Measurements from ENCODE around the gene PIRT. TPM values are rescaled to one million over a fixed set of nuclear protein-coding genes. Genes with fewer than 3 reads are reported as not detected.
"Not testable (repeated sequence)": the region's sequence is repeated elsewhere in the genome, so short reads cannot be mapped to it uniquely, and the experiment has no call there.

PIRT gene
- total RNA-seq, 1 donor from 2014 or later: not detected

- H3K9me3 ChIP-seq (replicated peaks): peaks cover 3% of the 10 kb centered on the region
- H3K4me3 ChIP-seq: no peak overlapping the region
- intact Hi-C loops (cut with micrococcal nuclease): loop anchor here (10.0 kb wide), 1 partner anchor 773 kb away; no protein-coding TSS in a partner anchor
- no peak overlapping the region for H3K27ac ChIP-seq (replicated peaks)
- H3K36me3 ChIP-seq: no peaks in the 10 kb centered on the region
- no peak for DNase-seq
- H3K4me1 ChIP-seq: no peaks in the 10 kb centered on the region
- no peak for TF ChIP-seq CTCF (IDR thresholded peaks at IDR 0.05; ENCODE audit: borderline replicate concordance)
- peaks cover 64% of the 10 kb centered on the region for H3K27me3 ChIP-seq (ENCODE audit: low read depth)
Observed at GRCh38 chr17:10871914-10872313, 34.0 kb upstream of the PIRT start.

- no peak for TF ChIP-seq CTCF (IDR thresholded peaks at IDR 0.05; ENCODE audit: borderline replicate concordance)
- Histone ChIP-seq H3K36me3 (no peaks in the 10 kb centered on the region), H3K4me3 (no peak overlapping the region), H3K4me1 (no peaks in the 10 kb centered on the region), H3K27ac (replicated peaks) (no peak overlapping the region), H3K27me3 (ENCODE audit: low read depth) (peaks cover 59% of the 10 kb centered on the region), H3K9me3 (replicated peaks) (peaks cover 3% of the 10 kb centered on the region)
- intact Hi-C loops (cut with micrococcal nuclease): loop anchor here (10.0 kb wide), 1 partner anchor 774 kb away; no protein-coding TSS in a partner anchor
- no peak for DNase-seq
Observed at GRCh38 chr17:10870336-10871050, 32.6 kb upstream of the PIRT start.

GRCh38 chr17:10868744-10869143, 30.9 kb upstream of the PIRT start:
- H3K36me3 ChIP-seq; H3K4me3 ChIP-seq; intact Hi-C loops (cut with micrococcal nuclease); H3K27ac ChIP-seq (replicated peaks); H3K9me3 ChIP-seq (replicated peaks); DNase-seq; H3K4me1 ChIP-seq: not testable (repeated sequence)
- H3K27me3 ChIP-seq (ENCODE audit: low read depth): peaks cover 58% of the 10 kb centered on the region

- DNase-seq: no peak
- Histone ChIP-seq H3K4me3 (no peak overlapping the region), H3K27ac (replicated peaks) (no peak overlapping the region), H3K9me3 (replicated peaks) (no peaks in the 10 kb centered on the region), H3K4me1 (no peaks in the 10 kb centered on the region), H3K27me3 (ENCODE audit: low read depth) (no peaks in the 10 kb centered on the region), H3K36me3 (no peaks in the 10 kb centered on the region)
- TF ChIP-seq CTCF (IDR thresholded peaks at IDR 0.05; ENCODE audit: borderline replicate concordance): no peak
- intact Hi-C loops (cut with micrococcal nuclease): no loop called here
Observed at GRCh38 chr17:10859051-10859450, 21.2 kb upstream of the PIRT start.

DNA sequence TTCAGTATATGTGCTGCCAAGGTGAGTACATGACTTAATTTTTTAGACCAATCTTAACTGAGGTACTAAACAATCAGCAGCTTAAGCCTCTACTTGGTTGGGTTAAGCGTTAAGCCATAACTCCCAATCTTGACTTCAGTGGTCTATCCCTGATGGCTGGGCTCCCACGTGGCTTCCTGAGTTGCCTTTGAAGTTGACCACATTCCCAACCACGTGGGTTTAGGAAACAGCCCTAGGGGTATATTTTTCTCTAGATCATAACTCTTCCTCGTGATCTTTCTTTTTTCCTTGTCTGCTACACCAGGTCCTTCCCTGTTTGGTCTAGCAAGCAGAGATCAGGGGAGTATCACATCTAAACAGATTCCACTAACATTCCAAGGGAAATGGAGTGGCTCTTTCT, 20.1 kb upstream of the PIRT start:
- intact Hi-C loops (cut with micrococcal nuclease): no loop called here
- no peaks in the 10 kb centered on the region for H3K36me3 ChIP-seq
- H3K4me1 ChIP-seq: no peaks in the 10 kb centered on the region

GRCh38 chr17:10846636-10847035, 8.7 kb upstream of the PIRT start:
- H3K4me1 ChIP-seq; intact Hi-C loops (cut with micrococcal nuclease); H3K27ac ChIP-seq (replicated peaks); H3K4me3 ChIP-seq; H3K9me3 ChIP-seq (replicated peaks); DNase-seq; H3K36me3 ChIP-seq: not testable (repeated sequence)
- H3K27me3 ChIP-seq (ENCODE audit: low read depth): peaks cover 31% of the 10 kb centered on the region

More for the DNA sequence above, 20.1 kb upstream of the PIRT start:
- H3K27me3 ChIP-seq (ENCODE audit: low read depth): no peaks in the 10 kb centered on the region
- H3K9me3 ChIP-seq (replicated peaks): no peaks in the 10 kb centered on the region
- TF ChIP-seq CTCF (IDR thresholded peaks at IDR 0.05; ENCODE audit: borderline replicate concordance): no peak
- H3K27ac ChIP-seq (replicated peaks): no peak overlapping the region
- no peak overlapping the region for H3K4me3 ChIP-seq
- no peak for DNase-seq

Measured in left ventricle myocardium inferior (tissue), 1 donor.